ENCODE measurements around the gene DRAM2. TPM values are rescaled to one million over a fixed set of nuclear protein-coding genes. Genes with fewer than 3 reads are reported as not detected.
"Not testable (repeated sequence)": the region's sequence is repeated elsewhere in the genome, so short reads cannot be mapped to it uniquely, and the experiment has no call there.

DRAM2 gene
- total and polyA plus RNA-seq, 4 donors: 23.6 to 78.5 (median 30.8) TPM

DNA sequence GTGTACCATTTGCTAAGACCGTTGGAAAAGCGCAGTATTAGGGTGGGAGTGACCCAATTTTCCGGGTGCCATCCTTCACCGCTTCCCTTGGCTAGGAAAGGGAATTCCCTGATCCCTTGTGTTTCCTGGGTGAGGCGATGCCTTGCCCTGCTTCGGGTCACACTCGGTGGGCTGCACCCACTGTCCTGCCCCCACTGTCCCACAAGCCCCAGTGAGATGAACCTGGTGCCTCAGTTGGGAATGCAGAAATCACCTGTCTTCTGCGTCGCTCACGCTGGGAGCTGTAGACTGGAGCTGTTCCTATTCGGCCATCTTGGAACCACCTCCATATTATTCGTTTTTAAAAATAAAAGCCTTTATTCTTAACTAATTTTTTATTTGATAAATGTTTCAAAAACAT lies 60.6 kb downstream of the DRAM2 start:
- H3K4me3 ChIP-seq (ENCODE audit: low read length in 2 of 2); ATAC-seq (ENCODE audit: low FRiP score); H3K27ac ChIP-seq (ENCODE audit: low read depth in 1 of 2, low read length in 2 of 2); intact Hi-C loops (cut with DNase I); DNase-seq; H3K4me1 ChIP-seq (ENCODE audit: control insufficient read depth in 1 of 2, insufficient read depth in 2 of 2, low read length in 2 of 2); H3K27me3 ChIP-seq (ENCODE audit: control insufficient read depth in 1 of 2, insufficient read depth in 2 of 2, low read length in 1 of 2); H3K9me3 ChIP-seq (ENCODE audit: control insufficient read depth, low read length); H3K36me3 ChIP-seq (ENCODE audit: control insufficient read depth in 1 of 2, insufficient read depth in 2 of 2, low read length in 1 of 2): not testable (repeated sequence)
- 91 to 92% methylated on average over 12 of the region's 12 CpGs for WGBS, 2 donors

DNA sequence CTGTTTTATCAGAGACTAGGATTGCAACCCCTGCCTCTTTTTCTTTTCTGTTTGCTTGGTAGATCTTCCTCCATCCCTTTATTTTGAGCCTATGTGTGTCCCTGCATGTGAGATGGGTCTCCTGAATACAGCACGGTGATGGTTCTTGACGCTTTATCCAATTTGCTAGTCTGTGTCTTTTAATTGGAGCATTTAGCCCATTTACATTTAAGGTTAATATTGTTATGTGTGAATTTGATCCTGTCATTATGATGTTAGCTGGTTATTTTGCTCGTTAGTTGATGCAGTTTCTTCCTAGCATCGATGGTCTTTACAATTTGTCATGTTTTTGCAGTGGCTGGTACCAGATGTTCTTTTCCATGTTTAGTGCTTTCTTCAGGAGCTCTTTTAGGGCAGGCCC lies 62.6 kb downstream of the DRAM2 start:
- H3K27me3 ChIP-seq (ENCODE audit: control insufficient read depth in 1 of 2, insufficient read depth in 2 of 2, low read length in 1 of 2); intact Hi-C loops (cut with DNase I); H3K4me3 ChIP-seq (ENCODE audit: low read length in 2 of 2); ATAC-seq (ENCODE audit: low FRiP score); H3K9me3 ChIP-seq (ENCODE audit: control insufficient read depth, low read length); H3K4me1 ChIP-seq (ENCODE audit: control insufficient read depth in 1 of 2, insufficient read depth in 2 of 2, low read length in 2 of 2); DNase-seq; H3K36me3 ChIP-seq (ENCODE audit: control insufficient read depth in 1 of 2, insufficient read depth in 2 of 2, low read length in 1 of 2); H3K27ac ChIP-seq (ENCODE audit: low read depth in 1 of 2, low read length in 2 of 2): not testable (repeated sequence)
- 81 to 83% methylated on average over 4 of the region's 4 CpGs for WGBS, 2 donors

Other genes starting within 250 kb of the DRAM2 start
- 1 to 10 TPM; 6.3 to 6.7 TPM for gene LRIF1, start 176.2 kb downstream of the DRAM2 start, total RNA-seq
- gene LRIF1, start 176.2 kb downstream of the DRAM2 start, polyA plus RNA-seq: 1 to 10 TPM; 1.5 to 3.4 TPM
- 10 to 100 TPM; 24.5 to 41.3 TPM for gene CEPT1, start 130 bp upstream of the DRAM2 start, total RNA-seq
- gene CEPT1, start 130 bp upstream of the DRAM2 start, polyA plus RNA-seq: 10 to 100 TPM; 13.2 to 13.6 TPM
- gene DENND2D, start 60.6 kb upstream of the DRAM2 start, total RNA-seq: 10 to 100 TPM; 12.3 to 17.7 TPM
- 10 to 100 TPM in 1 of 2 donors, under 1 TPM in 1; 0.77 to 20.3 TPM for gene DENND2D, start 60.6 kb upstream of the DRAM2 start, polyA plus RNA-seq
- gene CHI3L2, start 87.6 kb upstream of the DRAM2 start, total RNA-seq: 10 to 100 TPM in 1 of 2 donors, 1 to 10 TPM in 1; 7.8 to 12.5 TPM
- gene CHI3L2, start 87.6 kb upstream of the DRAM2 start, polyA plus RNA-seq: under 1 TPM in 1 of 2 donors, not detected in 1; 0.33 TPM
- not detected for gene CHIA, start 150.8 kb upstream of the DRAM2 start, total RNA-seq
- under 1 TPM in 1 of 2 donors, not detected in 1; 0.28 TPM for gene CHIA, start 150.8 kb upstream of the DRAM2 start, polyA plus RNA-seq